ENCODE measurements around the gene LLGL1.

GRCh38 chr17:18263885-18264682, 38.6 kb downstream of the LLGL1 start:
- no peak for TF ChIP-seq CTCF (IDR thresholded peaks at IDR 0.05; ENCODE audit: insufficient read depth, low read length, poor library complexity, severe bottlenecking)
- TF ChIP-seq EZH2phosphoT487 (conservative IDR thresholded peaks at IDR 0.05; ENCODE audit: low read length), result no peak

Measured in SU-DHL-6 (cell line).